WTC11 (cell line): ENCODE results near the gene GPR152. TPM values are rescaled to one million over a fixed set of nuclear protein-coding genes. Genes with fewer than 3 reads are reported as not detected.

ENCODE experiments used
- ATAC-seq: fragments of 200-7000 bp; cut with Tn5 transposase; 2 replicates; pipeline ENCODE4 v1.10.0; 2021; ENCODE audit warnings: mild to moderate bottlenecking, moderate library complexity
- CTCF ChIA-PET: fragments of 300-600 bp; sonication (Branson Sonifier 250); formaldehyde crosslinking; loops from one replicate; lab custom pipeline; 2021; ENCODE audit warnings: antibody characterized with exemption; lab: Charles Lee
- POLR2A ChIA-PET: fragments of 350-600 bp; sonication (Branson Sonifier 250); formaldehyde crosslinking; loops from one replicate; lab custom pipeline; 2021; ENCODE audit warnings: antibody characterized with exemption; lab: Charles Lee
- DNase-seq: peaks from one replicate; pipeline ENCODE4 v3.0.0; 2021; ENCODE audit warnings: low spot score
- H3K27ac Mint-ChIP-seq: 2 replicates; pipeline ENCODE4 v1.8.0; 2021; ENCODE audit warnings: mixed read lengths
- H3K27me3 Mint-ChIP-seq: 2 replicates; pipeline ENCODE4 v1.8.0; 2021; ENCODE audit warnings: low read depth, mild to moderate bottlenecking, moderate library complexity, mixed read lengths
- H3K36me3 Mint-ChIP-seq: 2 replicates; pipeline ENCODE4 v1.8.0; 2021; ENCODE audit warnings: mixed read lengths
- H3K4me1 Mint-ChIP-seq: 2 replicates; pipeline ENCODE4 v1.8.0; 2022; ENCODE audit warnings: mixed read lengths
- H3K4me3 Mint-ChIP-seq: 2 replicates; pipeline ENCODE4 v1.8.0; 2021; ENCODE audit warnings: mild to moderate bottlenecking, moderate library complexity, mixed read lengths
- H3K9me3 Mint-ChIP-seq: 2 replicates; pipeline ENCODE4 v1.8.0; 2021; ENCODE audit warnings: mixed read lengths
- CBFB ChIP-seq: sonication (generic); formaldehyde crosslinking; IDR thresholded peaks from 2 replicates; pipeline ENCODE4 v1.8.1; 2022; ENCODE audit warnings: mild to moderate bottlenecking, low read depth, missing genetic modification reagents
- FOXK1 ChIP-seq: sonication (generic); formaldehyde crosslinking; IDR thresholded peaks from 2 replicates; pipeline ENCODE4 v1.8.0; 2022; ENCODE audit warnings: mild to moderate bottlenecking, moderate library complexity, missing genetic modification reagents
- GTF2I ChIP-seq: fragments of 250-450 bp; sonication (Bioruptor Pico); conservative IDR thresholded peaks from 2 replicates; pipeline ENCODE4 v1.4.0; 2021; ENCODE audit warnings: mild to moderate bottlenecking
- PRRX2 ChIP-seq: fragments of 250-450 bp; sonication (Bioruptor Pico); IDR thresholded peaks from 2 replicates; pipeline ENCODE4 v1.8.0; 2021; ENCODE audit warnings: mild to moderate bottlenecking
- SMAD3 ChIP-seq: sonication (generic); formaldehyde crosslinking; IDR thresholded peaks from 2 replicates; pipeline ENCODE4 v1.8.0; 2022; ENCODE audit warnings: missing genetic modification reagents, mild to moderate bottlenecking, borderline replicate concordance
- SMAD4 ChIP-seq: sonication (generic); formaldehyde crosslinking; IDR thresholded peaks from 2 replicates; pipeline ENCODE4 v1.8.0; 2022; ENCODE audit warnings: mild to moderate bottlenecking, missing genetic modification reagents
- SOX15 ChIP-seq: fragments of 250-450 bp; sonication (Bioruptor Pico); IDR thresholded peaks from 2 replicates; pipeline ENCODE4 v1.9.0; 2021; ENCODE audit warnings: mild to moderate bottlenecking
- TCF7 ChIP-seq: sonication (generic); formaldehyde crosslinking; IDR thresholded peaks from 2 replicates; pipeline ENCODE4 v1.8.0; 2022; ENCODE audit warnings: mild to moderate bottlenecking, low read depth, missing genetic modification reagents, moderate library complexity
- USF1 ChIP-seq: sonication (generic); formaldehyde crosslinking; IDR thresholded peaks from 2 replicates; pipeline ENCODE4 v1.8.0; 2022; ENCODE audit warnings: mild to moderate bottlenecking, missing genetic modification reagents
- ZNF138 ChIP-seq: sonication (generic); formaldehyde crosslinking; conservative IDR thresholded peaks from 2 replicates; pipeline ENCODE4 v1.8.1; 2022; ENCODE audit warnings: mild to moderate bottlenecking, moderate library complexity, missing genetic modification reagents
- ZNF219 ChIP-seq: sonication (generic); formaldehyde crosslinking; IDR thresholded peaks from 2 replicates; pipeline ENCODE4 v1.8.0; 2023; ENCODE audit warnings: missing genetic modification reagents, mild to moderate bottlenecking, borderline replicate concordance
- ZNF396 ChIP-seq: fragments of 250-450 bp; sonication (Bioruptor Pico); IDR thresholded peaks from 2 replicates; pipeline ENCODE4 v1.8.0; 2021; ENCODE audit warnings: mild to moderate bottlenecking, moderate library complexity, borderline replicate concordance
- ZNF416 ChIP-seq: fragments of 250-450 bp; sonication (Bioruptor Pico); IDR thresholded peaks from 2 replicates; pipeline ENCODE4 v1.9.0; 2021; ENCODE audit warnings: mild to moderate bottlenecking, inconsistent platforms
- ZNF671 ChIP-seq: fragments of 250-450 bp; sonication (Bioruptor Pico); IDR thresholded peaks from 2 replicates; pipeline ENCODE4 v1.8.0; 2021; ENCODE audit warnings: mild to moderate bottlenecking
- total RNA-seq: library from RNA; stranded (reverse); gene quantifications from 3 replicates; pipeline ENCODE4 v1.2.3, GENCODE V29; 2021
- TF ChIP-seq, protein P1 (sequence below): sonication (generic); formaldehyde crosslinking; IDR thresholded peaks from 2 replicates; pipeline ENCODE4 v1.8.1; 2022; ENCODE audit warnings: low read depth, mild to moderate bottlenecking, moderate library complexity, missing genetic modification reagents, borderline replicate concordance
- TF ChIP-seq, protein P2 (sequence below): sonication (generic); formaldehyde crosslinking; conservative IDR thresholded peaks from 2 replicates; pipeline ENCODE4 v1.8.1; 2022; ENCODE audit warnings: mild to moderate bottlenecking, missing genetic modification reagents
- TF ChIP-seq, protein P3 (sequence below): fragments of 250-450 bp; sonication (Bioruptor Pico); IDR thresholded peaks from 2 replicates; pipeline ENCODE4 v1.9.0; 2021; ENCODE audit warnings: mild to moderate bottlenecking, borderline replicate concordance
- TF ChIP-seq, protein P4 (sequence below): fragments of 250-450 bp; sonication (Bioruptor Pico); IDR thresholded peaks from 2 replicates; pipeline ENCODE4 v1.9.0; 2021; ENCODE audit warnings: mild to moderate bottlenecking

The GPR152 gene
- total RNA-seq, 1 experiment from 2014 or later = not detected

- POLR2A ChIA-PET = interaction anchor here (0.9 kb wide), 1 partner anchor 24 kb away, joined by 3 read pairs; the partner anchor contains the start of gene TMEM134
Observed at GRCh38 chr11:67492801-67493547, 40.4 kb upstream of the GPR152 start.

GRCh38 chr11:67492069-67492727 is 39.7 kb upstream of the GPR152 start:
- no peak overlapping the region for H3K27ac Mint-ChIP-seq
- H3K27me3 Mint-ChIP-seq = no peaks in the 10 kb centered on the region
- no peak for TF ChIP-seq ZNF671
- no peak for TF ChIP-seq FOXK1 (CRISPR knock-in tag)
- no peak for TF ChIP-seq PRRX2
- TF ChIP-seq, protein P1, sequence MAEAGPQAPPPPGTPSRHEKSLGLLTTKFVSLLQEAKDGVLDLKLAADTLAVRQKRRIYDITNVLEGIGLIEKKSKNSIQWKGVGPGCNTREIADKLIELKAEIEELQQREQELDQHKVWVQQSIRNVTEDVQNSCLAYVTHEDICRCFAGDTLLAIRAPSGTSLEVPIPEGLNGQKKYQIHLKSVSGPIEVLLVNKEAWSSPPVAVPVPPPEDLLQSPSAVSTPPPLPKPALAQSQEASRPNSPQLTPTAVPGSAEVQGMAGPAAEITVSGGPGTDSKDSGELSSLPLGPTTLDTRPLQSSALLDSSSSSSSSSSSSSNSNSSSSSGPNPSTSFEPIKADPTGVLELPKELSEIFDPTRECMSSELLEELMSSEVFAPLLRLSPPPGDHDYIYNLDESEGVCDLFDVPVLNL (CRISPR knock-in tag) = no peak
- TF ChIP-seq SOX15 (CRISPR knock-in tag) = no peak
- TF ChIP-seq SMAD3 (CRISPR knock-in tag) = no peak
- TF ChIP-seq GTF2I (CRISPR knock-in tag) = no peak
- no peak for TF ChIP-seq USF1 (CRISPR knock-in tag)
- CTCF ChIA-PET = interaction anchor here (1.2 to 1.3 kb wide), 3 partner anchors 9 to 138 kb away, joined by 4 to 6 read pairs (median 4); partner anchors contain the start of genes AIP, NUDT8 and PPP1CA
- POLR2A ChIA-PET = interaction anchor here (0.7 kb wide), 1 partner anchor 42 kb away, joined by 3 read pairs; no protein-coding TSS in a partner anchor
- no peak overlapping the region for H3K4me3 Mint-ChIP-seq
- no peaks in the 10 kb centered on the region for H3K9me3 Mint-ChIP-seq
- no peak for ATAC-seq
- peaks cover 10% of the 10 kb centered on the region; the same call in 1 of the 2 replicates for H3K36me3 Mint-ChIP-seq
- no peak for DNase-seq
- H3K4me1 Mint-ChIP-seq = no peaks in the 10 kb centered on the region

More at GRCh38 chr11:67492801-67493547, 40.4 kb upstream of the GPR152 start:
- Mint-ChIP-seq H3K27ac (no peak overlapping the region), H3K4me3 (no peak overlapping the region), H3K27me3 (no peaks in the 10 kb centered on the region), H3K36me3 (peaks cover 5% of the 10 kb centered on the region; the same call in 1 of the 2 replicates), H3K9me3 (no peaks in the 10 kb centered on the region), H3K4me1 (no peaks in the 10 kb centered on the region)
- no peak for TF ChIP-seq ZNF219 (CRISPR knock-in tag)
- TF ChIP-seq ZNF138 (CRISPR knock-in tag) = no peak
- TF ChIP-seq CBFB (CRISPR knock-in tag) = no peak
- no peak for TF ChIP-seq ZNF416 (CRISPR knock-in tag)
- TF ChIP-seq, protein P2, sequence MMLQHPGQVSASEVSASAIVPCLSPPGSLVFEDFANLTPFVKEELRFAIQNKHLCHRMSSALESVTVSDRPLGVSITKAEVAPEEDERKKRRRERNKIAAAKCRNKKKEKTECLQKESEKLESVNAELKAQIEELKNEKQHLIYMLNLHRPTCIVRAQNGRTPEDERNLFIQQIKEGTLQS (CRISPR knock-in tag) = no peak
- TF ChIP-seq, protein P3, sequence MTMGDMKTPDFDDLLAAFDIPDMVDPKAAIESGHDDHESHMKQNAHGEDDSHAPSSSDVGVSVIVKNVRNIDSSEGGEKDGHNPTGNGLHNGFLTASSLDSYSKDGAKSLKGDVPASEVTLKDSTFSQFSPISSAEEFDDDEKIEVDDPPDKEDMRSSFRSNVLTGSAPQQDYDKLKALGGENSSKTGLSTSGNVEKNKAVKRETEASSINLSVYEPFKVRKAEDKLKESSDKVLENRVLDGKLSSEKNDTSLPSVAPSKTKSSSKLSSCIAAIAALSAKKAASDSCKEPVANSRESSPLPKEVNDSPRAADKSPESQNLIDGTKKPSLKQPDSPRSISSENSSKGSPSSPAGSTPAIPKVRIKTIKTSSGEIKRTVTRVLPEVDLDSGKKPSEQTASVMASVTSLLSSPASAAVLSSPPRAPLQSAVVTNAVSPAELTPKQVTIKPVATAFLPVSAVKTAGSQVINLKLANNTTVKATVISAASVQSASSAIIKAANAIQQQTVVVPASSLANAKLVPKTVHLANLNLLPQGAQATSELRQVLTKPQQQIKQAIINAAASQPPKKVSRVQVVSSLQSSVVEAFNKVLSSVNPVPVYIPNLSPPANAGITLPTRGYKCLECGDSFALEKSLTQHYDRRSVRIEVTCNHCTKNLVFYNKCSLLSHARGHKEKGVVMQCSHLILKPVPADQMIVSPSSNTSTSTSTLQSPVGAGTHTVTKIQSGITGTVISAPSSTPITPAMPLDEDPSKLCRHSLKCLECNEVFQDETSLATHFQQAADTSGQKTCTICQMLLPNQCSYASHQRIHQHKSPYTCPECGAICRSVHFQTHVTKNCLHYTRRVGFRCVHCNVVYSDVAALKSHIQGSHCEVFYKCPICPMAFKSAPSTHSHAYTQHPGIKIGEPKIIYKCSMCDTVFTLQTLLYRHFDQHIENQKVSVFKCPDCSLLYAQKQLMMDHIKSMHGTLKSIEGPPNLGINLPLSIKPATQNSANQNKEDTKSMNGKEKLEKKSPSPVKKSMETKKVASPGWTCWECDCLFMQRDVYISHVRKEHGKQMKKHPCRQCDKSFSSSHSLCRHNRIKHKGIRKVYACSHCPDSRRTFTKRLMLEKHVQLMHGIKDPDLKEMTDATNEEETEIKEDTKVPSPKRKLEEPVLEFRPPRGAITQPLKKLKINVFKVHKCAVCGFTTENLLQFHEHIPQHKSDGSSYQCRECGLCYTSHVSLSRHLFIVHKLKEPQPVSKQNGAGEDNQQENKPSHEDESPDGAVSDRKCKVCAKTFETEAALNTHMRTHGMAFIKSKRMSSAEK (CRISPR knock-in tag) = no peak
- no peak for TF ChIP-seq ZNF396 (CRISPR knock-in tag)
- TF ChIP-seq, protein P4, sequence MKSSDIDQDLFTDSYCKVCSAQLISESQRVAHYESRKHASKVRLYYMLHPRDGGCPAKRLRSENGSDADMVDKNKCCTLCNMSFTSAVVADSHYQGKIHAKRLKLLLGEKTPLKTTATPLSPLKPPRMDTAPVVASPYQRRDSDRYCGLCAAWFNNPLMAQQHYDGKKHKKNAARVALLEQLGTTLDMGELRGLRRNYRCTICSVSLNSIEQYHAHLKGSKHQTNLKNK = no peak
- no peak for TF ChIP-seq TCF7
- TF ChIP-seq SMAD4 (CRISPR knock-in tag) = no peak
- no peak for TF ChIP-seq SOX15 (CRISPR knock-in tag)
- DNase-seq (peak; percentile 79), ATAC-seq (peak; percentile 83)
- CTCF ChIA-PET = interaction anchor here (0.8 to 1.3 kb wide), 4 partner anchors 10 to 147 kb away, joined by 4 to 6 read pairs (median 4); partner anchors contain the start of genes AIP, NUDT8 and PPP1CA
